Measurements from ENCODE around the gene PTH2R. TPM values are rescaled to one million over a fixed set of nuclear protein-coding genes. Genes with fewer than 3 reads are reported as not detected.

Gene PTH2R, protein sequence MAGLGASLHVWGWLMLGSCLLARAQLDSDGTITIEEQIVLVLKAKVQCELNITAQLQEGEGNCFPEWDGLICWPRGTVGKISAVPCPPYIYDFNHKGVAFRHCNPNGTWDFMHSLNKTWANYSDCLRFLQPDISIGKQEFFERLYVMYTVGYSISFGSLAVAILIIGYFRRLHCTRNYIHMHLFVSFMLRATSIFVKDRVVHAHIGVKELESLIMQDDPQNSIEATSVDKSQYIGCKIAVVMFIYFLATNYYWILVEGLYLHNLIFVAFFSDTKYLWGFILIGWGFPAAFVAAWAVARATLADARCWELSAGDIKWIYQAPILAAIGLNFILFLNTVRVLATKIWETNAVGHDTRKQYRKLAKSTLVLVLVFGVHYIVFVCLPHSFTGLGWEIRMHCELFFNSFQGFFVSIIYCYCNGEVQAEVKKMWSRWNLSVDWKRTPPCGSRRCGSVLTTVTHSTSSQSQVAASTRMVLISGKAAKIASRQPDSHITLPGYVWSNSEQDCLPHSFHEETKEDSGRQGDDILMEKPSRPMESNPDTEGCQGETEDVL
- polyA plus RNA-seq, result under 1 TPM in 1 of 4 donors, not detected in 3; 0.04 TPM
- long read RNA-seq, donor 1, result 0 reads
- long read RNA-seq, donor 2, result 0 reads
- long read RNA-seq, donor 3, result 0 reads
- long read RNA-seq, donor 4, result 0 reads
- long read RNA-seq, donor 5, result 0 reads
- long read RNA-seq, donor 6, result 0 reads
- long read RNA-seq, donor 7, result 0 reads
- long read RNA-seq, donor 8, result 0 reads
- long read RNA-seq, donor 9, result 0 reads
- long read RNA-seq, donor 10, result 0 reads

DNA sequence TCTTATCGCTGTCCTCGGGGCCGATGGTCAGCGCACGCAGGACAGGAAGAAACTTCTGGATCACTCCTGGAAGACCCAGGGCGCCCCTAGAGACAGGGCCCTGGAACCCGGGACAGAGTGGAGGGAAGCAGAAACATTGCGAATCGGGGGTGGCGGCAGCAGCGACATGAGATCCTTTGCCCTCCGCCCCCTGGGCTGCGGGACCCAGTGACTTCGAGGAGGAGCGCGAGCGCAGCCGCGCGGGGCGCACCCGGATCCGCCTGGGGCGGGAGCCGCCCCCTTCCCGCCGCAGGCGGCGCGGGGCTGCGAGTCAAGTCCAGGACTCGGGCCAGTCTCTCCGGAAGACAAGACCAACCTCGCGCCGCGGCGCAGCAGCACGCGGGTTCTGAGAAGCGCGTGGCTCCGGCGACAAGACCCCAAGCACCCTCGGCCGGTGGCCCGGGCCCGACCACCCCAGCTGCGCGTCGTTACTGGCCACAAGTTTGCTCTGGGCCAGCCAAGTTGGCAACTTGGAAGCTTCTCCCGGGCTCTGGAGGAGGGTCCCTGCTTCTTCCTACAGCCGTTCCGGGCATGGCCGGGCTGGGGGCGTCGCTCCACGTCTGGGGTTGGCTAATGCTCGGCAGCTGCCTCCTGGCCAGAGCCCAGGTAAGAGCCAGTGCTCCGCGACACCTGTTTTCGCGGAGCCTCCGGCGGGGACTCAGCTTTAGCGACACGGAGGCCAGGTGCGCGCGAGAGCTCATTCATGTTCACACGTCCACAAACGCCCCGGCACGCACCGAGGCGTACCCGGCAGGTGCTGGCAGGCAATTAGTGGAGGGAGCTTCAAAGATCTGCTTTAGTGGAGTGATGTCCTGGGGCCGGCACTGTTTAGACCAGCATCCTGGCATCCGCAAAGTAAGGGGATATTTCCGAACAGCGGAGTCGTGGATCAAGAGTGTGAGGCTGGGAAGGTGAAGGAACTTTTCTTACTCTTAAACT lies at the start of gene PTH2R:
PTH2R (plus strand) TSS at position 319 of the 978 bp plus-strand sequence; CDS start at position 571, 252 bp downstream.
- WGBS, 3 donors, result 5 to 10% (median 9%) methylated on average over 72 to 82 of the region's 82 CpGs
- DNase-seq (peak in 1 of 2 donors; percentile 21), FAIRE-seq (no peak)
- Histone ChIP-seq H3K27ac (ENCODE audit: low read depth in 1 of 3, low read length in 2 of 3) (no peak within 1 kb of the TSS), H3K27me3 (ENCODE audit: control insufficient read depth in 3 of 3, insufficient read depth in 3 of 3, low read length in 3 of 3) (peaks cover 5 to 42% (median 17%) of the 10 kb centered on the region in 3 donors), H3K36me3 (ENCODE audit: control insufficient read depth in 3 of 3, insufficient read depth in 2 of 3, low read depth in 1 of 3, low read length in 3 of 3) (no peaks in the 10 kb centered on the region), H3K9me3 (ENCODE audit: control insufficient read depth in 2 of 2, insufficient read depth in 1 of 2, low read depth in 1 of 2, low read length in 1 of 2) (peaks cover 0 to 3% of the 10 kb centered on the region in 2 donors), H3K4me1 (ENCODE audit: control insufficient read depth in 3 of 3, insufficient read depth in 2 of 3, low read depth in 1 of 3, low read length in 2 of 3) (peaks cover 0 to 8% (median 0%) of the 10 kb centered on the region in 3 donors), H3K4me3 (ENCODE audit: low read depth in 1 of 3, low read length in 3 of 3) (peak within 1 kb of the TSS in 1 of 3 donors; percentile 10)

DNA sequence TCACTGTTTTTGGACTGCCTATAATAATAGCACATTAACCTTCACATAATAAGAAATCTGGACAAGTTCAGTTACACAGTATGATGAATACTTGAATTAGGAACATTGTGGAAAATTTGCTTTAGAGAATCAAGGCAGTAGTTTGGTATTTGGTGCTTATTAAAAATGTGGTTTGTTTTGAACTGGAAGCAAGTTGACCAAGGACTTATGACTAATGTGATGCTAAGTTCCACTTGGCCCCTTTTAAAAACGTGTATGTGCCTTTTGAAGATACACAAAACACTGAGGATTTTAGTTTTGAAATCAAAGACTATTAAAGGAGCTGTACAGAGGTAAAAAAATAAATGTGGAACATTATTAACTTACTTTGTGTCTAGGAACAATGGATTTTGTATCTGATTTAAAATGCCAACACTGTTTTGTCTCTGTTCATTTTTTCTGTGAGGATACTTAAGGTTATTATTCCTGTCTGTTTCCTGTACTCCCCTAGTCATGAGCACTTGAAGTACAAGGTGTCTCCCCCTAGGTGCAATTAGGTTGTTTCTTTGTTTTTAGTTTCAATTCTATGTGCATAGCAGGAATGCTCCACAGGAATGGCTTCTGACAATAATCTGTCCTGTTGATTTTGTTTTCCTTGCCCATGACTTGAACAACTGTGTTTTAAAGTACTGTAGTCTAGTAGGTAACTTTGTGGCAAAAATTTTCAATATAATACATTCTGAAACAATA lies 49.6 kb upstream of the PTH2R start:
- H3K4me1 ChIP-seq (ENCODE audit: control insufficient read depth in 3 of 3, insufficient read depth in 2 of 3, low read depth in 1 of 3, low read length in 2 of 3), result peaks cover 0 to 2% (median 0%) of the 10 kb centered on the region in 3 donors
- FAIRE-seq (no peak), DNase-seq (no peak)
- peaks cover 2 to 17% (median 3%) of the 10 kb centered on the region in 3 donors for H3K36me3 ChIP-seq (ENCODE audit: control insufficient read depth in 3 of 3, insufficient read depth in 2 of 3, low read depth in 1 of 3, low read length in 3 of 3)
- H3K4me3 ChIP-seq (ENCODE audit: low read depth in 1 of 3, low read length in 3 of 3), result no peak overlapping the region
- WGBS, 3 donors, result 20 to 38% (median 22%) methylated on average over 1 of the region's 1 CpG
- H3K27me3 ChIP-seq (ENCODE audit: control insufficient read depth in 3 of 3, insufficient read depth in 3 of 3, low read length in 3 of 3), result no peaks in the 10 kb centered on the region
- H3K27ac ChIP-seq (ENCODE audit: low read depth in 1 of 3, low read length in 2 of 3), result no peak overlapping the region
- peaks cover 0 to 10% of the 10 kb centered on the region in 2 donors for H3K9me3 ChIP-seq (ENCODE audit: control insufficient read depth in 2 of 2, insufficient read depth in 1 of 2, low read depth in 1 of 2, low read length in 1 of 2)

DNA sequence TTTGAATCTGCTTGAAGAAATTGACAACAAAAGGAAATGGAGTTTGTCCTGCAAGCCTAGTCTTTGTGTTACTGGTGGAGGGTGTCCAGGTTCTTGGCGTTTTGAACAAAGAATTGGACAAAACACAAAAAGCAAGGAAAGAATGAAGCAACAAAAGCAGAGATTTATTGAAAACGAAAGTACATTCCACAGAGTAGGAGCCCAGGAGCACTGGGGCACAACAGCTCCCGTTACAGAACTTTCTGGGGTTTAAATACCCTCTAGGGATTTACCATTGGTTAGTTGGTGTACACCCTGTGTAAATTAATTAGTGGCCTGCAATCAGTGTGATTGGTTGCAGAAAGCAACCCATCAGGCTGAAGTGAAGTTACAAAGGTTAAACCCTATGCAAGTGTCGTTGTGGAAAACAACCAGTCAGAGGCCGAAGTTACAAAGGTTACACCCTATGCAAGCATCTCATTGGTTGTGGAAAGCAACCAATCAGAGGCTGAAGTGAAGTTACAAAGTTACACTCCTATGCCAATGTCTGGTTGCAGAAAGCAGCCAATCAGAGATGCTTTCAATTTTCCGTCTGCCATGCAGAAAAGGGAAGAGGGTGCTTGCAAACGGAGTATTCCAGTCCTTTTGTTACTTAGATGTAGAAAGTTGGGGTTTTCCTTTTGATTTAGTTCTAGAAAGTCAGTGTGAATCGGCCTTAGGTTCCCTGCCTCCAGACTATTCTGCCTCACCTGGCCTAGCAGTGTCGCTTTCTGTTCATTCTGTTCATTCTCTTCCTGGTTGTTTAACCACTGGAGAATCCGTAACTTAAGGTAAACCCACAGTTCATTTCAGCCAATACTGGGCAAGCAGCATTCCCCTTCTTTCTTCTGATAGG lies 47.6 kb upstream of the PTH2R start:
- FAIRE-seq, result no peak
- Histone ChIP-seq H3K27me3 (ENCODE audit: control insufficient read depth in 3 of 3, insufficient read depth in 3 of 3, low read length in 3 of 3) (no peaks in the 10 kb centered on the region), H3K36me3 (ENCODE audit: control insufficient read depth in 3 of 3, insufficient read depth in 2 of 3, low read depth in 1 of 3, low read length in 3 of 3) (peaks cover 0 to 15% (median 2%) of the 10 kb centered on the region in 3 donors), H3K4me3 (ENCODE audit: low read depth in 1 of 3, low read length in 3 of 3) (no peak overlapping the region), H3K4me1 (ENCODE audit: control insufficient read depth in 3 of 3, insufficient read depth in 2 of 3, low read depth in 1 of 3, low read length in 2 of 3) (peaks cover 0 to 2% (median 0%) of the 10 kb centered on the region in 3 donors), H3K27ac (ENCODE audit: low read depth in 1 of 3, low read length in 2 of 3) (no peak overlapping the region), H3K9me3 (ENCODE audit: control insufficient read depth in 2 of 2, insufficient read depth in 1 of 2, low read depth in 1 of 2, low read length in 1 of 2) (peaks cover 0 to 10% of the 10 kb centered on the region in 2 donors)
- no peak for DNase-seq
- whole genome bisulfite sequencing, 3 donors, result 88 to 91% (median 89%) methylated on average over 10 of the region's 10 CpGs

DNA sequence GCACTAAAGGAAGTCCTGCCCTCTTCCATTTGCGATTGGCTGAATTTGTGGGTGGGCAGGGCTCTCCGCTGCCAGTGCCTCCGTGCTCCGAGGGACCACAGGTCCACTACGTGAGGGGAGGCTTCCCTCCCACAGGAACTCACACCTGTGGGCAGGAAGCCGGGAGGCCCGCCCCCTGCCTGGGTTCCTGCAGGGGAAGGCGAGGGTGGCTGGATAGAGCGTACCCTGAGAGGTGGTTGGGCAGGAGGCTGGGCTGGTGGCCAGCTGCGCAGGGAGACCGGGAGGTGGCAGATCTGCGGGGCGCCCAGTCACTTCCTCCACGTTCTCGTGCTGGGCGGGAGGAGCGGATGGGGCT lies 47.0 kb upstream of the PTH2R start:
- H3K36me3 ChIP-seq (ENCODE audit: control insufficient read depth in 3 of 3, insufficient read depth in 2 of 3, low read depth in 1 of 3, low read length in 3 of 3), result peaks cover 0 to 15% (median 2%) of the 10 kb centered on the region in 3 donors
- peaks cover 0 to 10% of the 10 kb centered on the region in 2 donors for H3K9me3 ChIP-seq (ENCODE audit: control insufficient read depth in 2 of 2, insufficient read depth in 1 of 2, low read depth in 1 of 2, low read length in 1 of 2)
- 91 to 98% (median 92%) methylated on average over 17 of the region's 17 CpGs for WGBS, 3 donors
- H3K4me3 ChIP-seq (ENCODE audit: low read depth in 1 of 3, low read length in 3 of 3), result no peak overlapping the region
- H3K4me1 ChIP-seq (ENCODE audit: control insufficient read depth in 3 of 3, insufficient read depth in 2 of 3, low read depth in 1 of 3, low read length in 2 of 3), result peaks cover 0 to 2% (median 0%) of the 10 kb centered on the region in 3 donors
- no peaks in the 10 kb centered on the region for H3K27me3 ChIP-seq (ENCODE audit: control insufficient read depth in 3 of 3, insufficient read depth in 3 of 3, low read length in 3 of 3)
- H3K27ac ChIP-seq (ENCODE audit: low read depth in 1 of 3, low read length in 2 of 3), result no peak overlapping the region
- no peak for FAIRE-seq
- DNase-seq, result no peak

DNA sequence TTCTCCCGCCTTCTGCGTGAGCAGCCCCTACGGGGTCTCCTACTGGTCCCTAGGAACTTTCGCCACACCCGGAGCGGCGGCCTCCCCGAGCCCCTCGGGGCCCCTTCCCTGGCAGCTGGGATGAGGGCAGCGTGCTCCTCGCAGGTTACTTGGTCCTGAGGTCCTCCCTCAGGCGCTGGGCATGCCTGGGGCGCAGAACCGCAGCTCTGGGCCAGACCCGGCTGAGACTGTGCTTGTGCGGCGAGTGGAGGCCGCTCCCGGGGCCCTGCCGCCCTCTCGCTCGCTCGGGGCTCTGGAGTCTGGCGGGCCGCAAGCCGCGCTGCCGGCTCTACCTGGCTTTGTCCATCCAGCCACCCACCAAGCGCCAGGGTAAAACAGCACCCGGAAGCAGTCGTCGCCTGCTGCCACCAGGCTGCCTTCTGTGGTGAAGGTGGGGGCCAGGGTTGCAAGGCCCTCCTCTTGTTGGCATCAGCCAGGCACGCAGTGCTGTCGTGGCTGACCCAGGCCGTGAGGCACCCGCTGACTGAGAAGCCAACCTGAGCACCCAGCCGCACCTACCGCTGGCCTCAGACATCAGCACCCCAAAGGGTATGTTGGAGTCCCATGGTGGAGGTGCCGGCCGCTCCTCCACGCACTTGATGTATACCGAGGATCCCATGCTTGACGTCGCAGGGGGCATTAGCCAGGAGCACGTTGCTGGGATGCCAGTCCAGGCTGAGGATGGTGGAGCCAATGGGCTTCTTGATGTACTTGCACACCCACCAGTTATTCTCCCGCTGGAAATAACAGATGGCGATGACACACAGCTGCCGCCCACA lies 46.1 kb upstream of the PTH2R start:
- peaks cover 0 to 15% (median 0%) of the 10 kb centered on the region in 3 donors for H3K36me3 ChIP-seq (ENCODE audit: control insufficient read depth in 3 of 3, insufficient read depth in 2 of 3, low read depth in 1 of 3, low read length in 3 of 3)
- FAIRE-seq (no peak), DNase-seq (no peak)
- H3K4me1 ChIP-seq (ENCODE audit: control insufficient read depth in 3 of 3, insufficient read depth in 2 of 3, low read depth in 1 of 3, low read length in 2 of 3), result no peaks in the 10 kb centered on the region
- H3K27ac ChIP-seq (ENCODE audit: low read depth in 1 of 3, low read length in 2 of 3), result no peak overlapping the region
- WGBS, 3 donors, result 94 to 97% (median 95%) methylated on average over 45 to 48 of the region's 48 CpGs
- H3K4me3 ChIP-seq (ENCODE audit: low read depth in 1 of 3, low read length in 3 of 3), result no peak overlapping the region
- H3K9me3 ChIP-seq (ENCODE audit: control insufficient read depth in 2 of 2, insufficient read depth in 1 of 2, low read depth in 1 of 2, low read length in 1 of 2), result peaks cover 0 to 10% of the 10 kb centered on the region in 2 donors
- no peaks in the 10 kb centered on the region for H3K27me3 ChIP-seq (ENCODE audit: control insufficient read depth in 3 of 3, insufficient read depth in 3 of 3, low read length in 3 of 3)

DNA sequence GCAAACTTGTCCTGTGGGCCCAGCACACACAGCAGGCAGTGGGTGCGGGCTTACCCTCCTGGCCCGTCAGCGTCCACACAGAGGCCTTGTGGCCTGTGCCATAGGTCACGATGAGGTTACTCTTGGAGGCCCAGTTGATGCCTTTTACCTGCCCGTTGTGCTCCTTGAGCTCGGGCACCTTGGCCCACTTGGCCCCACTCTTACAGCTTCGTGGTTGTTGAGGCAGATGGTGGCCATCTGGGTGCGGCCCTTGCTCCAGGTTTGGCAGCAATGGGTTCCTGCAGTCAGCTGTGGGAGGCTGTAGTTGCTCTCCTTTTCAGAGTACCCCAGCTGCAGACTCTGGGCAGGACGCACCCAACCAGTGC lies 45.5 kb upstream of the PTH2R start:
- no peak overlapping the region for H3K4me3 ChIP-seq (ENCODE audit: low read depth in 1 of 3, low read length in 3 of 3)
- H3K27ac ChIP-seq (ENCODE audit: low read depth in 1 of 3, low read length in 2 of 3), result no peak overlapping the region
- 95 to 97% (median 96%) methylated on average over 9 of the region's 9 CpGs for WGBS, 3 donors
- H3K27me3 ChIP-seq (ENCODE audit: control insufficient read depth in 3 of 3, insufficient read depth in 3 of 3, low read length in 3 of 3), result no peaks in the 10 kb centered on the region
- DNase-seq (no peak), FAIRE-seq (no peak)
- H3K4me1 ChIP-seq (ENCODE audit: control insufficient read depth in 3 of 3, insufficient read depth in 2 of 3, low read depth in 1 of 3, low read length in 2 of 3), result no peaks in the 10 kb centered on the region
- peaks cover 0 to 15% (median 0%) of the 10 kb centered on the region in 3 donors for H3K36me3 ChIP-seq (ENCODE audit: control insufficient read depth in 3 of 3, insufficient read depth in 2 of 3, low read depth in 1 of 3, low read length in 3 of 3)
- peaks cover 0 to 10% of the 10 kb centered on the region in 2 donors for H3K9me3 ChIP-seq (ENCODE audit: control insufficient read depth in 2 of 2, insufficient read depth in 1 of 2, low read depth in 1 of 2, low read length in 1 of 2)

Data from small intestine (tissue), 16 donors.